Sigmoid colon (tissue), 7 donors: ENCODE data around the gene OR5K4. TPM values are rescaled to one million over a fixed set of nuclear protein-coding genes. Genes with fewer than 3 reads are reported as not detected.

Experiments used
- DNase-seq: peaks from one replicate; pipeline ENCODE4 v3.0.0-alpha.2; 2019
- H3K27ac ChIP-seq, 4 donors: fragments of 200-600 bp; sonication (generic); one replicate each; pipeline ENCODE4 v1.5.1; 2016 to 2019; ENCODE audit warnings: mild to moderate bottlenecking in 1 of 4
- H3K27me3 ChIP-seq, 3 donors: fragments of 200-600 bp; sonication (generic); one replicate each; pipeline ENCODE4 v1.5.1; 2019; ENCODE audit warnings: mild to moderate bottlenecking in 1 of 3
- H3K36me3 ChIP-seq, 4 donors: fragments of 200-600 bp; sonication (generic); one replicate each; pipeline ENCODE4 v1.5.1; 2016 to 2019
- H3K4me1 ChIP-seq, 4 donors: fragments of 200-600 bp; sonication (generic); one replicate each; pipeline ENCODE4 v1.5.1; 2017 to 2019
- H3K4me3 ChIP-seq, 4 donors: fragments of 200-600 bp; sonication (generic); one replicate each; pipeline ENCODE4 v1.5.1; 2017 to 2019; ENCODE audit warnings: mild to moderate bottlenecking in 2 of 4, moderate library complexity in 1 of 4
- H3K9me3 ChIP-seq, 4 donors: fragments of 200-600 bp in 3 of 4; sonication (generic) in 3 of 4; one replicate each; pipeline versions ENCODE4 v1.5.1 to v1.6.1; 2013 to 2019
- CTCF ChIP-seq, 4 experiments: fragments of 450-650 bp in 3 of 4; fragments of 200-600 bp in 1 of 4; IDR thresholded peaks; one replicate each; pipeline ENCODE4 v1.5.1; 2016 to 2019; ENCODE audit warnings: antibody characterized with exemption in 4 of 4, mild to moderate bottlenecking in 3 of 4, moderate library complexity in 2 of 4
- EP300 ChIP-seq, 4 donors: sonication (generic); formaldehyde crosslinking; IDR thresholded peaks; one replicate each; pipeline ENCODE4 v1.6.1; 2017; ENCODE audit warnings: antibody characterized with exemption in 4 of 4
- POLR2A ChIP-seq, 2 donors: fragments of 450-650 bp; IDR thresholded peaks; one replicate each; pipeline ENCODE4 v1.6.1; 2016; ENCODE audit warnings: antibody characterized with exemption in 2 of 2, mild to moderate bottlenecking in 2 of 2, moderate library complexity in 2 of 2
- POLR2AphosphoS5 ChIP-seq, 4 donors: sonication (generic); formaldehyde crosslinking; IDR thresholded peaks; one replicate each; pipeline ENCODE4 v1.6.1; 2017; ENCODE audit warnings: antibody characterized with exemption in 4 of 4
- WGBS, 2 donors: extraction: QIAGEN DNeasy Blood & Tissue Kit; methylation state at CpG; one replicate each; pipeline ENCODE4 v1.1.7; 2013; 5-methylcytosine and 5-hydroxymethylcytosine counted together
- intact Hi-C: fragments of 100-400 bp; cut with DNase I; formaldehyde crosslinking; loops from one replicate; pipeline ENCODE4 v1.15.1; 2023
- polyA plus RNA-seq, 3 donors: library from polyadenylated mRNA; stranded (reverse); fragments of 200-250 nt; gene quantifications; one replicate each; pipeline ENCODE4 v1.2.3, GENCODE V29; 2013
- total RNA-seq, 4 donors: library from RNA; depleted of rRNA; stranded (reverse); fragments of >200 nt; gene quantifications; one replicate each; pipeline ENCODE4 v1.1.0, GENCODE V29; 2016
- donor health status: healthy with polysubstance abuse.
- donor health status: Bipolar disorder and iron deficiency.
- donor health status: healthy.

OR5K4 gene
- total and polyA plus RNA-seq, 7 donors = not detected

GRCh38 chr3:98331329-98331728, 22.3 kb upstream of the OR5K4 start:
- Histone ChIP-seq H3K27ac (no peak overlapping the region), H3K9me3 (no peaks in the 10 kb centered on the region), H3K27me3 (peaks cover 0 to 3% (median 0%) of the 10 kb centered on the region in 3 donors), H3K4me1 (no peaks in the 10 kb centered on the region), H3K4me3 (no peak overlapping the region), H3K36me3 (no peaks in the 10 kb centered on the region)
- intact Hi-C loops = no loop called here
- 82 to 89% methylated on average over 1 of the region's 1 CpG for WGBS, 2 donors
- no peak for DNase-seq
- no peak for TF ChIP-seq EP300 (IDR thresholded peaks at IDR 0.05)
- TF ChIP-seq POLR2A (IDR thresholded peaks at IDR 0.05) = no peak
- no peak for TF ChIP-seq POLR2AphosphoS5 (IDR thresholded peaks at IDR 0.05)
- no peak for TF ChIP-seq CTCF (IDR thresholded peaks at IDR 0.05)

GRCh38 chr3:98333989-98334606, 19.6 kb upstream of the OR5K4 start:
- 49 to 59% methylated on average over 3 of the region's 3 CpGs for WGBS, 2 donors
- H3K4me3 ChIP-seq = no peak overlapping the region
- H3K9me3 ChIP-seq = no peaks in the 10 kb centered on the region
- no peaks in the 10 kb centered on the region for H3K27me3 ChIP-seq
- no peak for DNase-seq
- H3K27ac ChIP-seq = no peak overlapping the region
- H3K36me3 ChIP-seq = no peaks in the 10 kb centered on the region
- TF ChIP-seq CTCF (IDR thresholded peaks at IDR 0.05) (no peak), POLR2AphosphoS5 (IDR thresholded peaks at IDR 0.05) (no peak), POLR2A (IDR thresholded peaks at IDR 0.05) (no peak), EP300 (IDR thresholded peaks at IDR 0.05) (no peak)
- no peaks in the 10 kb centered on the region for H3K4me1 ChIP-seq
- intact Hi-C loops = no loop called here

GRCh38 chr3:98339031-98339430, 14.6 kb upstream of the OR5K4 start:
- 82 to 83% methylated on average over 1 of the region's 1 CpG for WGBS, 2 donors
- Histone ChIP-seq H3K4me1 (no peaks in the 10 kb centered on the region), H3K27me3 (no peaks in the 10 kb centered on the region), H3K36me3 (no peaks in the 10 kb centered on the region), H3K4me3 (no peak overlapping the region), H3K9me3 (no peaks in the 10 kb centered on the region), H3K27ac (no peak overlapping the region)
- no peak for DNase-seq
- intact Hi-C loops = no loop called here
- TF ChIP-seq POLR2AphosphoS5 (IDR thresholded peaks at IDR 0.05) = no peak
- no peak for TF ChIP-seq CTCF (IDR thresholded peaks at IDR 0.05)
- TF ChIP-seq POLR2A (IDR thresholded peaks at IDR 0.05) = no peak
- no peak for TF ChIP-seq EP300 (IDR thresholded peaks at IDR 0.05)

GRCh38 chr3:98341758-98342157, 11.9 kb upstream of the OR5K4 start:
- H3K27me3 ChIP-seq = no peaks in the 10 kb centered on the region
- WGBS, 2 donors = 88 to 94% methylated on average over 6 of the region's 6 CpGs
- no peak for DNase-seq
- H3K4me1 ChIP-seq = no peaks in the 10 kb centered on the region
- intact Hi-C loops = no loop called here
- no peaks in the 10 kb centered on the region for H3K36me3 ChIP-seq
- H3K4me3 ChIP-seq = no peak overlapping the region
- no peaks in the 10 kb centered on the region for H3K9me3 ChIP-seq
- H3K27ac ChIP-seq = no peak overlapping the region
- no peak for TF ChIP-seq CTCF (IDR thresholded peaks at IDR 0.05)
- no peak for TF ChIP-seq POLR2A (IDR thresholded peaks at IDR 0.05)
- TF ChIP-seq POLR2AphosphoS5 (IDR thresholded peaks at IDR 0.05) = no peak
- no peak for TF ChIP-seq EP300 (IDR thresholded peaks at IDR 0.05)
